GM18951 (cell line): Measurements from ENCODE around the gene MPZL3.
A peak's percentile ranks its signal among the peaks of the same experiment; 100 is the strongest.

Experiments used
- POLR2A ChIP-seq: IDR thresholded peaks from 4 replicates; pipeline ENCODE4 v1.6.1; 2011; ENCODE audit warnings: mild to moderate bottlenecking; ENCODE audit not compliant: insufficient read length, insufficient read depth; ENCODE audit errors: extremely low read depth
- in situ Hi-C: fragments of 300-500 bp; cut with MboI; formaldehyde crosslinking; loops from one replicate; pipeline ENCODE4 v1.12.0; 2022; ENCODE audit warnings: low sequenced_read_pairs, mixed read lengths, inconsistent platforms; ENCODE audit not compliant: unreplicated experiment

MPZL3 gene

DNA sequence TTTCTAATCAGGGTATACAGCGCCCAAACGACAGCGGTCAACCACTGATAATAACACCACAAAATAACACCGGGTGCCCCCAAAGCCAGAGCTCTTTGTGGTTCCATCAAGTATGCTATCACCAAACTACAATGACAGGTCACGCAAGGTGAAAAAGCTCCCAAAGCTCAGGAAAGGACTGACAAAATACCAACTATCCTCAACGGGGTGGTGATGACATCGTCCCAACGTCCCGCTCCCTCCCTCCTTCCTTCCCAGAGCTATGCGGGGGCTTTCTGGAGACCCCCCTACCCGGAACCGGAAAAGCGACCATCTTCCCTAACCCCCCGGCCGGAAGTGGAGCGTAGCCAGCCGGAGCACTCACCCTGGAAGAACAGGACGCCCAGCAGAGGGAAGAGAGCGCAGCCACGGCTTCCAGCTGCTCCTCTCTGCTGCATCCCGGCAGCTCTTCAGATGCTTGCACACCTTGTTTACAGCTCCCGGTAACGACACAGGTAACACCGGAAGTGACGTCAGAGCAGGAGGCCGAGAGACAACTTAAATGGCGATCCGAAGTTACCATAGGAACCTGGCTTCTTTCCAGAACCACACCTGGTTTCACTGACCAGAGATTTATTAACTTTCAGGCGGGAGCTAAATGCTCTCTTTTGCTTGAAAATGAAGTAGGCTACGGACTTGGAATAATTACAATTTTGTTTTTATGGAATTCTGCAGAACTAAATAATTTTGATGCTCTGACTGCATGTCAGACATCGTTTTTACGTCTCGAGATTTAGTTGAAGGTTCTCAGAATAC lies at the start of gene MPZL3:
Gene MPZL3 (minus strand): TSS at position 508 of the 795 bp plus-strand sequence. CDS start 71 bp downstream, at position 437.
- TF ChIP-seq POLR2A: peak; percentile 58
- in situ Hi-C loops: no loop called here

GRCh38 chr11:118301600-118302195 lies 49.5 kb upstream of the MPZL3 start:
- in situ Hi-C loops: no loop called here
- TF ChIP-seq POLR2A: no peak

DNA sequence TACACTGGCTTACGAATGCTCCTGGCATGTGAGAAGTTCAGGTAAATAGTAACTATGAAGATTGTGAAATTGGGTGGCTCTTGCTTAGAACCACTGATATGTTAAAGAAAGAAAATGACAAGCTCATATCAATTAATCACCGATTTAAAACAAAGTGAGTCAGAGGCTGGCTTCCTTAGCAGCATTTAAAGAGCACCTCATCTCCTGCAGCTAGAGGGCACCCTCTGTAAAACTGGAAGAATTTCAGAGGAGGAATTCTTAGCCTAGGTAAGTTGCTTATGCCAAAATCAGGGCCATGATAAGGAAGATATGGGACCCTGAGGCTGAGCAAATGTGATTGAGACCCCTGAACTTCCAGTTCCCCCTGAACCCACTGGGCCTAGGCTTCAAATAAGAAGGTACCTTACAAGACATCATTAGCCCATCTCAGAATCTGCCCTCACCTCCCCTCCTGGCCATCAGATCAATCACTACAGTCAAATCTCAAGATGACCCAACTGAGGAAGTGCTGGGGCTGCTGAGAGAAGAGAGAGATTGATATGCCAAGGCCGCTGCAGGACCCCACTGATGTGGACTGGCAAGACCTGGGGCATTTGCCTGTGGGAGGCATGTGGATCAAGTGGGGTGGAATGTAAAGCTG lies 43.8 kb upstream of the MPZL3 start:
- in situ Hi-C loops: no loop called here
- TF ChIP-seq POLR2A: no peak

DNA sequence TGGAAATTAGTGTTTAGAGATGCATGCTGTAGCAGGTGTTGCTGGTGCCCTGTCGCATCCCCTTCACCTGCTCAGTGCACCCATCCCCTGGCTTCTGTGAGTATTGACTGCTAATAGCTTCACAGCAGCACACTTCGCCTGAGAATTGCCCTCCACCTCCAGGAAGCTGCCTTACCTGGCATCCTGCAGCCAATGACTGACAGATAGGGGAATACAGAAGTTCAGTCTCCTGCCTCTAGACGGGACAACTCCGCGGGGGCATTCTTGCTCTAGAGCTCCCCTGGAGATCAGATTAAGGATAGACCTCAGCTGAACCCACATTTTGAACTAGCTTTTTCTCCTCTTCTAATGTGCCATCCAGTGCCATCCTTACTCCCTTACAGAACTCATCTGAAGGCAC lies 43.0 kb upstream of the MPZL3 start:
- in situ Hi-C loops: no loop called here
- TF ChIP-seq POLR2A: no peak

DNA sequence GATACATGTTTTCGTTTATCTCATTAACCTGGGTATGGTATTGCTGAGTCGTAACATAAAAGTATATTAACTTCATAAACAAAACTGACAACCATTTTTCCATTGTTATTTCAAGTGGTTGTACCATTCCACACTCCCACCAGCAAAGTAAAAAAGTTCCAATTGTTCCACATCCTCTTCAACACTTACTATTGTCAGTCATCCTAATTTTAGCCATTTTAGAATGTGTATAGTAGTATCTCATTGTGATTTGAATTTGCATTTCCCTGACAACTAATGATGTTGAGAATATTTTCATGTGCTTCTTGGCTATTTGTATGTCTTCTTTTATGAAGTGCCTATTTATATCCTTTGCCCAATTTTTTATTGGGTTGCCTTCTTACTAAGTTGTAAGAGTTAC lies 41.9 kb upstream of the MPZL3 start:
- in situ Hi-C loops: no loop called here
- TF ChIP-seq POLR2A: no peak

GRCh38 chr11:118291477-118292135 lies 39.4 kb upstream of the MPZL3 start:
- TF ChIP-seq POLR2A: no peak
- in situ Hi-C loops: no loop called here

GRCh38 chr11:118290923-118291322 lies 38.8 kb upstream of the MPZL3 start:
- in situ Hi-C loops: no loop called here
- TF ChIP-seq POLR2A: no peak

- no peak for TF ChIP-seq POLR2A
- in situ Hi-C loops: no loop called here
Measured at GRCh38 chr11:118289401-118289800, 37.2 kb upstream of the MPZL3 start.

DNA sequence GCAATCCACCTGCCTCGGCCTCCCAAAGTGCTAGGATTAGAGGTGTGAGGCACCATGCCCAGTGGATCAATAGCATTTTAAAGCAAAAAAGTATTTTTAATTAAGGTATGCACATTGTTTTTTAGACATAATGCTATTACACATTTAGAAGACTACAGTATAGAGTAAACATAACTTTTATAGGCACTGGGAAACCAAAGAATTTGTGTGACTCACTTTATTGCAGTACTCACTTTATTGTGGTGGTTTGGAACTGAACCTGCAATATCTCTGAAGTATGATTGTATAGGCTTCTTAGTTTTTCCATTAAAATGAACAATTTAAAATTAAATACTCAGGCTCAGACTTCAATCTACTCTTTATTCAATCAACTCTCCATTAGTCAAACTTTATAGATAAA lies 34.8 kb upstream of the MPZL3 start:
- no peak for TF ChIP-seq POLR2A
- in situ Hi-C loops: no loop called here

DNA sequence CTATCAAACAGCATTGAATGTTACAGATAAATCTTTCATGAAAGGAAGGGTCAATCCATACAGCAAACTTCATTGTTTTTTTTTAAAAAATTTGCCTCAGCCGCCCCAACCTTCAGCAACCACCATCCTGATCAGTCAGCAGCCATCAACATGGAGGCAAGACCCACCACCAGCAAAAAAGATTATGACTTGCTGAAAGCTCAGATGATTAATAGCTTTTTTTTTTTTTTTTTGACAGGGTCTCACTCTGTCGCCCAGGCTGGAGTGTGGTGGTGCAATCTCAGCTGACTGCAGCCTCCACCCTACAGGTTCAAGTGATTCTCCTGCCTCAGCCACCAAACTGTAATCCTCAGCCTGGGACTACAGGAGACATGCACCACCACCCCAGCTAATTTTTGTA lies 34.4 kb upstream of the MPZL3 start:
- TF ChIP-seq POLR2A: no peak
- in situ Hi-C loops: no loop called here

DNA sequence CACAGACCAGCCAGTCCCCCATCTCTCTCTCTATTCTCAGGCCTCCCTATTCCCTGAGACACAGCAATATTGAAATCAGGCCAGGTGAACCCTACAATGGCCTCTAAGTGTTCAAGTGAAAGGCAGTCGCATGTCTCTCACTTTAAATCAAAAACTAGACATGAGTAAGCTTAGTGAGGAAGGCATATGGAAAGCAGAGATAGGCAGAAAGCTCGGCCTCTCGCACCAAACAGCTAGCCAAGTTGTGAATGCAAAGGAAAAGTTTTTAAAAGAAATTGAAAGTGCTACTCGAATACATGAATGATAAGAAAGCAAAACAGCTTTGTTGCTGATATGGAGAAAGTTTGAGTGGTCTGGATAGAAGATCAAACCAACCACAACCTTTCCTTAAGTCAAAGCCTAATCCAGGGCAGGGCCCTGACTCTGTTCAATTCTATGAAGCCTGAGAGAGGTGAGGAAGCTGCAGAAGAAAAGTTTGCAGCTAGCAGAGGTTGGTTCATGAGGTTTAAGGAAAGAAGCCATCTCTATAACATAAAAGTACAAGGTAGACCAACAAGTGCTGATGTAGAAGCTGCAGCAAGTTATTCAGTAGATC lies 31.7 kb upstream of the MPZL3 start:
- in situ Hi-C loops: no loop called here
- TF ChIP-seq POLR2A: no peak

- in situ Hi-C loops: no loop called here
Measured at GRCh38 chr11:118283037-118283636, 31.0 kb upstream of the MPZL3 start.

DNA sequence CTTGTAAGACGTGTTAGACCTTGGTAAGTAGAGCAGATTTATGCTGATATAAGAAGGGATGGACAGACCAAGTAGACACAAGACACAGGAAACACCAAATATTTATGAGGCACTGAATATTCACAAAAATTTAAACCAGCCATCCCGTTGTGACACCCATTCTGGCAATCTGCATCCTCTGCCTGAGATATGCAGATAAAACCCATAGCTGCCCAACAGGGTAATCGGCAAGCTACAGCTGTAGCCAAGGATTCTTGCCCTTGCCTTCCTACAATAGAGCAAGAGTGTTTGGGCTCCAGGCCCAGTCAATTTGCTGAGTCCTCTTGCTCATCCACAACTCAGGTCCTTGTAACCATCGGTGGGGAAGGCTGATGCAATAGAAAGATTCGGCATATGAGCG lies 30.4 kb upstream of the MPZL3 start:
- in situ Hi-C loops: no loop called here
- no peak for TF ChIP-seq POLR2A

More at GRCh38 chr11:118283037-118283636, 31.0 kb upstream of the MPZL3 start:
- TF ChIP-seq POLR2A: no peak
